CD4-positive, alpha-beta T cell treated with Interleukin-4 for 1 hour (primary cell): ENCODE data around the gene TLE2.

Experiments used
- DNase-seq, 2 donors: peaks; one replicate each; pipeline ENCODE4 v3.0.0-alpha.2; 2020 to 2022

Gene TLE2

DNA sequence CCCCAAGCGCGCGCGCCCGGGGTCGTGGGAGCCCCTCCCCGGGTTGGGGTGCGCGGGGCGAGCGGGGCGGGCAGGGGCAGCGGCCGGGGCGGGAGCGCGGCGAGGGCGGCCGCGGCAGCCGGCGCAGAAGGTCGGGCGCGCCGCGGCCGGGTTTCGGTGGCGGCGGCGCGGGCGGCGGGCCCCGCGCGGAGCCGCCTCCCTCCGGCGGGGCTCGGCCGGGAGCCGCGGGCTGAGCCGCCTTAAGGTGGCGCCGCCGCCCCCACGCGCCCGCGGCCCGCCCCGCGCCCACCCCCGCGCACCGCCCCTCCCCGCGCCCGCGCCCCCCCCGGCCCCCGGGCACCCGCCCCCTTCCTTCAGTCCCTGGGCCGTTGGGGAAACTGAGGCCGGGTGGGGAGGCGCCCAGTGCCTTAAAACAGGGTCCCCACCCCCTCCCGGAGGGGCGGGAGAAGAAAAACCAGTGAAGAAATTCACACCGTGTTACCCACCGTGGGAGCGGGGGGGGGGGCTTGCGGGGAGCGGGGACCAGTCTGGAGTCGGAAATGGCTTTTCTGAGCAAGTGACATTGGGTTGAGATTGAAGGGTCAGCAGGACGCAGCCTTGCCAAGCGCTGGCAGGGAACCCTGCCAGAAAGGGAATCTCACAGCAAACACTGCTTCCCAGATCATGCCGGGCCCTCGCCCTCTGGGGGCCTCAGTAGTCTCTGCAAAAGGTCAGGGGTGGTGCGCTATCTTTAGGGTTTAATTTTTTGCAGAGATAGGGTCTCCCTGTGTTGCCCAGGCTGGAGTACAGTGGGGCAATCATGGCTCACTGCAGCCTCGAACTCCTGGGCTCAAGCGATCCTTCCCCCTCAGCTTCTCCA, at the start of gene TLE2:
TSS of gene TLE2 (minus strand) at position 216 of the 859 bp plus-strand sequence. CDS start 376 bp downstream, outside the sequence.
- DNase-seq: no peak

GRCh38 chr19:3075605-3076431, 46.7 kb upstream of the TLE2 start:
- DNase-seq: peak; percentile 74 to 76

GRCh38 chr19:3073931-3074595, 45.0 kb upstream of the TLE2 start:
- DNase-seq: no peak

GRCh38 chr19:3073159-3073563, 44.1 kb upstream of the TLE2 start:
- no peak for DNase-seq

DNA sequence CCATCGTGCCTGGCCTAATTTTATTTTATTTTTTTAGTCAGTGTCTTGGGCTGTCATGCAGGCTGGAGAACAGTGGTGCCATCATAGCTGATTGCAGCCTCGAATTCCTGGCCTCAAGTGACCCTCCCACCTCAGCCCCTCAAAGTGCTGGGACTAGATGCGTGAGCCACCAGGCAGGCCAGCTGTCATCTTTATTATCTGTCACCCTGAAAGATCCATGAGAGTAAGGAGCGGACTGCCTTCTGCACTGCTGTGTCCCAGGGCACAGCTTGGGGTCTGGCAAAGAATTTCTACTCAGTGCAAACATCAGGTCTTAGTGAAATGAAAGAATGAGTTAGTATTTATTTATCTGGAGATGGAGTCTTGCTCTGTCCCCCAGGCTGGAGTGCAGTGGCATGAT, 42.7 kb upstream of the TLE2 start:
- no peak for DNase-seq

GRCh38 chr19:3068071-3068470, 39.0 kb upstream of the TLE2 start:
- no peak for DNase-seq

GRCh38 chr19:3067563-3067962, 38.5 kb upstream of the TLE2 start:
- no peak for DNase-seq

GRCh38 chr19:3066482-3067049, 37.5 kb upstream of the TLE2 start:
- no peak for DNase-seq

GRCh38 chr19:3065675-3066357, 36.7 kb upstream of the TLE2 start:
- DNase-seq: peak in 1 of 2 donors; percentile 65

- DNase-seq: no peak
Observed at GRCh38 chr19:3064011-3064330, 34.9 kb upstream of the TLE2 start.

GRCh38 chr19:3062165-3063105, 33.4 kb upstream of the TLE2 start, which contains the start of gene TLE5:
TLE5 (minus strand) TSS chr19:3062495; CDS start chr19:3062200, 295 bp downstream.
- peak; percentile 75 to 84 for DNase-seq

- peak; percentile 80 to 84 for DNase-seq
Observed at GRCh38 chr19:3061182-3062161, 32.4 kb upstream of the TLE2 start.

DNA sequence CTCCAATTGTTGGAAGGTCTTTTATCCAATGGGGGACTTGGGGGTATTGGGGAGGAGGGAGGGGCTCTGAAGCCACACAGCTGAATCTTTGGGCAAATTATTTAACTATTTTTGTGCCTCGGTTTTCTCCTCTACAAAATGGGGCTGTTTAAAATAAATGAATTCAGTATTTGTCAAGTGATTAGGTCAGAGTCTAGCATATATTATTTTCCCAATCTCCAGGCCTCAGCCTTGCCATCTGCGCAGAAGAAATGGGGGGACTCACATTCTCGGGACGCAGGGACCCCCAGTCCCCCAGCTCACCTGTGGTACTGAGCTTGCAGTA, 31.7 kb upstream of the TLE2 start:
- DNase-seq: no peak

GRCh38 chr19:3059653-3060052, 30.6 kb upstream of the TLE2 start:
- DNase-seq: no peak

- DNase-seq: no peak
Observed at GRCh38 chr19:3058821-3059314, 29.8 kb upstream of the TLE2 start.

- DNase-seq: no peak
Observed at GRCh38 chr19:3058009-3058820, 29.1 kb upstream of the TLE2 start.

DNA sequence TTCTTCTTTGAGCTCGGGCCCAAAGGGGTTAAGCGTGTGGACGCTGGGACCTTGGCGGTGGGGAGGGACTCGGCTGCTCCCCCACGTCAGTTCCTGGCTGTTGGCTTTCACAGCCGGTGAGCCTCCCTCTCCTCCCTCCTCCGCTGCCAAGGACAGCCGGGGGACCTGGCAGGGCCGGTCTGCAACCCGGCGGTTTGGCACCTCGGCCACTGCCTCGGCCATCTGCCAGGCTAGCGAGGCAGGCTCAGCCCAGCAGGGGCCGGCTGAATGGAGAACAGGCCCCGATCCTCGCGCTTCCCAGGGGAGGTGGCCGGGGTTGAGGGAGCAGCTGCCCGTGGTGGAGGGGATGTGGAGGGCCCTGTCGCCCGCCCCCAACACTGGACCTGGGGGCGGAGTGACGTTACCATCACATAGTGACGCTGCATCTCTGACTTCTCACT, 28.2 kb upstream of the TLE2 start:
- no peak for DNase-seq

DNA sequence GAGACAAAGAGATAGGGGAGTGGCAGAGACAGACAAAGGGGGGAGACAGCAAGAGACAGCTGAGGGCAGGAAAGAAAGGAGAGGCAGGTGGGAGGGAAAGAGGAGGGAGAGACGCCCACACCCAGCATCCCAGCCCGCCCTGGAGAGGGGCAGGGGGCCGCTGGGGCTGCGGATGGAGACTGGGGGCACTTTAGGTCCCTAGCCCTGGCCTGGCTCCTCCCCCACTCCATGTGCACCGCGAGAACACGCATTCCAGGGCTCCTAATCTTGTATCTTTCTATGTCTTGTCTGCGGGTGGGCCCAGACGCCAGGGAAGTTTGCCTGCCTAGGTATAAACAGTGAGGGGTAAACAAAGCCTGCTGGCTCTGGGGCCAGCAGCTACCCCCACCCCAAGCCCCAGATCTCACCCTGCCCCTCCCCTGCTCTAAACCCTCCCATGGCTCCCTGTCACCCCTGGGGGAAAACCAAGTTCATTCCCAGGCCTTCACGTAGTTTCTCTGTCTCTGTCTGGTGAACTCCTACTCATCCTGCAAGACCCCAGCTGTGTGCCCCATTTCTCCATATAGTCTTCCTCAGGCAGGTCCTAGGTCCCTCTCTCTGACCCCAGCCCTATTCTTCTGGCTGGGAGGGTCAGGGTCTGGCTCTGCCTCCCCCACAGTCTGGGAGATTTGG, 27.5 kb upstream of the TLE2 start:
- no peak for DNase-seq
